ENCODE results near the gene KIF4A. TPM values are rescaled to one million over a fixed set of nuclear protein-coding genes. Genes with fewer than 3 reads are reported as not detected.
"Not testable (repeated sequence)": the region's sequence is repeated elsewhere in the genome, so short reads cannot be mapped to it uniquely, and the experiment has no call there.

KIF4A gene
- total RNA-seq, 1 experiment from 2014 or later: 18.2 TPM

- in situ Hi-C loops (cut with HindIII; ENCODE audit: low pct_unique_long_range_greater_than_20kb, low sequenced_read_pairs); DNase-seq (ENCODE audit: low read depth, low spot score): not testable (repeated sequence)
These were observed 58.9 kb downstream of the KIF4A start for GRCh38 chrX:70348825-70349224.

GRCh38 chrX:70349367-70350125 lies 59.6 kb downstream of the KIF4A start:
- DNase-seq (ENCODE audit: low read depth, low spot score); in situ Hi-C loops (cut with HindIII; ENCODE audit: low pct_unique_long_range_greater_than_20kb, low sequenced_read_pairs): not testable (repeated sequence)

- in situ Hi-C loops (cut with HindIII; ENCODE audit: low pct_unique_long_range_greater_than_20kb, low sequenced_read_pairs): no loop called here
- no peak for DNase-seq (ENCODE audit: low read depth, low spot score)
These were observed 62.6 kb downstream of the KIF4A start for GRCh38 chrX:70352496-70352895.

GRCh38 chrX:70353514-70353913 lies 63.6 kb downstream of the KIF4A start:
- no peak for DNase-seq (ENCODE audit: low read depth, low spot score)
- in situ Hi-C loops (cut with HindIII; ENCODE audit: low pct_unique_long_range_greater_than_20kb, low sequenced_read_pairs): no loop called here

GRCh38 chrX:70354716-70355115 lies 64.8 kb downstream of the KIF4A start:
- DNase-seq (ENCODE audit: low read depth, low spot score): no peak
- in situ Hi-C loops (cut with HindIII; ENCODE audit: low pct_unique_long_range_greater_than_20kb, low sequenced_read_pairs): no loop called here

GRCh38 chrX:70359458-70359857 lies 69.6 kb downstream of the KIF4A start:
- in situ Hi-C loops (cut with HindIII; ENCODE audit: low pct_unique_long_range_greater_than_20kb, low sequenced_read_pairs): no loop called here
- no peak for DNase-seq (ENCODE audit: low read depth, low spot score)

- DNase-seq (ENCODE audit: low read depth, low spot score): no peak
These were observed 70.5 kb downstream of the KIF4A start for GRCh38 chrX:70360366-70360765.

GRCh38 chrX:70368731-70369130 lies 78.8 kb downstream of the KIF4A start:
- in situ Hi-C loops (cut with HindIII; ENCODE audit: low pct_unique_long_range_greater_than_20kb, low sequenced_read_pairs); DNase-seq (ENCODE audit: low read depth, low spot score): not testable (repeated sequence)

More at GRCh38 chrX:70360366-70360765, 70.5 kb downstream of the KIF4A start:
- in situ Hi-C loops (cut with HindIII; ENCODE audit: low pct_unique_long_range_greater_than_20kb, low sequenced_read_pairs): no loop called here

- in situ Hi-C loops (cut with HindIII; ENCODE audit: low pct_unique_long_range_greater_than_20kb, low sequenced_read_pairs): no loop called here
- DNase-seq (ENCODE audit: low read depth, low spot score): no peak
These were observed 96.3 kb downstream of the KIF4A start for GRCh38 chrX:70386235-70386634.

- no peak for DNase-seq (ENCODE audit: low read depth, low spot score)
- in situ Hi-C loops (cut with HindIII; ENCODE audit: low pct_unique_long_range_greater_than_20kb, low sequenced_read_pairs): no loop called here
These were observed 109.0 kb downstream of the KIF4A start for GRCh38 chrX:70398899-70399298.

- in situ Hi-C loops (cut with HindIII; ENCODE audit: low pct_unique_long_range_greater_than_20kb, low sequenced_read_pairs); DNase-seq (ENCODE audit: low read depth, low spot score): not testable (repeated sequence)
These were observed 110.3 kb downstream of the KIF4A start for GRCh38 chrX:70400181-70400580.

- DNase-seq (ENCODE audit: low read depth, low spot score): no peak
- in situ Hi-C loops (cut with HindIII; ENCODE audit: low pct_unique_long_range_greater_than_20kb, low sequenced_read_pairs): no loop called here
These were observed 112.8 kb downstream of the KIF4A start for GRCh38 chrX:70402721-70403120.

- in situ Hi-C loops (cut with HindIII; ENCODE audit: low pct_unique_long_range_greater_than_20kb, low sequenced_read_pairs): no loop called here
- no peak for DNase-seq (ENCODE audit: low read depth, low spot score)
These were observed 115.1 kb downstream of the KIF4A start for GRCh38 chrX:70405003-70405402.

GRCh38 chrX:70410921-70411320 lies 121.0 kb downstream of the KIF4A start:
- in situ Hi-C loops (cut with HindIII; ENCODE audit: low pct_unique_long_range_greater_than_20kb, low sequenced_read_pairs): no loop called here
- no peak for DNase-seq (ENCODE audit: low read depth, low spot score)

- in situ Hi-C loops (cut with HindIII; ENCODE audit: low pct_unique_long_range_greater_than_20kb, low sequenced_read_pairs): no loop called here
- no peak for DNase-seq (ENCODE audit: low read depth, low spot score)
These were observed 121.6 kb downstream of the KIF4A start for GRCh38 chrX:70411475-70411874.

- in situ Hi-C loops (cut with HindIII; ENCODE audit: low pct_unique_long_range_greater_than_20kb, low sequenced_read_pairs): no loop called here
- DNase-seq (ENCODE audit: low read depth, low spot score): no peak
These were observed 131.7 kb downstream of the KIF4A start for GRCh38 chrX:70421618-70422017.

- in situ Hi-C loops (cut with HindIII; ENCODE audit: low pct_unique_long_range_greater_than_20kb, low sequenced_read_pairs): no loop called here
- peak; percentile 17 for DNase-seq (ENCODE audit: low read depth, low spot score)
These were observed 133.0 kb downstream of the KIF4A start, which contains the start of gene GDPD2 for GRCh38 chrX:70422851-70423341. Gene GDPD2, plus strand, starts transcription at chrX:70423314. Its CDS starts 1,671 bp downstream, at chrX:70424985.

GRCh38 chrX:70423936-70424675 lies 134.2 kb downstream of the KIF4A start:
- in situ Hi-C loops (cut with HindIII; ENCODE audit: low pct_unique_long_range_greater_than_20kb, low sequenced_read_pairs): no loop called here
- DNase-seq (ENCODE audit: low read depth, low spot score): no peak

GRCh38 chrX:70424801-70425200 lies 134.9 kb downstream of the KIF4A start:
- DNase-seq (ENCODE audit: low read depth, low spot score): no peak
- in situ Hi-C loops (cut with HindIII; ENCODE audit: low pct_unique_long_range_greater_than_20kb, low sequenced_read_pairs): no loop called here

Measured in SK-MEL-5 (cell line).